ENCODE data around the gene FGD5. TPM values are rescaled to one million over a fixed set of nuclear protein-coding genes. Genes with fewer than 3 reads are reported as not detected.

FGD5 gene
- total RNA-seq, 1 donor from 2014 or later, result 86.3 TPM

- DNase-seq (ENCODE audit: low read depth in 2 of 2), result peak in 1 of 2 donors; percentile 40
Measured at GRCh38 chr3:14829811-14830210, 11.0 kb downstream of the FGD5 start.

DNA sequence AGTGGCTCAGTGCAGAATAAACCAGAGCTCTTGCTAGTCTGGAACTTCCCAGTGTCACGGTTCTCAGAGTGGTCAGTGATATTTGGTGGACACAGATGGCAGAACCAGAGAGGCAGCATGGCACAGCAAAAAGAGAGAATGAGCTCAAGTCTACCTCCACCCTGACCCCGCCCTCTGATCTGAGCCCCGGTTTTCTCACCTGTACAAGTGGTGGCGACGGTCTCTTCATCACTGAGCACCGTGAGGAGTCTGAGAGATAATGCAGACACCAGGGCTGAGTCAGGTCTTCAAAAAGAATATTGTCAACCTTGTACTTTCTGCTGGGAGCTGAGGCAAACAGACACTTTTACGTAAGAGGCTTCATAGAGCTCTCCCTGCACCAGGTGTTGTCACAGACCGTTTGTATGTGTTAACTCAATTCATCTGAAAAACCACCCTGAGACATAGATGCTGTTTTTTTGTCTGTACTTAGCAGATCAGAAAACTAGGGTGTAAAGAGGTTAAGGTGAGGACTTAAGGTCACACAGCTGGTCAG is 13.2 kb downstream of the FGD5 start:
- DNase-seq (ENCODE audit: low read depth in 2 of 2), result no peak

DNA sequence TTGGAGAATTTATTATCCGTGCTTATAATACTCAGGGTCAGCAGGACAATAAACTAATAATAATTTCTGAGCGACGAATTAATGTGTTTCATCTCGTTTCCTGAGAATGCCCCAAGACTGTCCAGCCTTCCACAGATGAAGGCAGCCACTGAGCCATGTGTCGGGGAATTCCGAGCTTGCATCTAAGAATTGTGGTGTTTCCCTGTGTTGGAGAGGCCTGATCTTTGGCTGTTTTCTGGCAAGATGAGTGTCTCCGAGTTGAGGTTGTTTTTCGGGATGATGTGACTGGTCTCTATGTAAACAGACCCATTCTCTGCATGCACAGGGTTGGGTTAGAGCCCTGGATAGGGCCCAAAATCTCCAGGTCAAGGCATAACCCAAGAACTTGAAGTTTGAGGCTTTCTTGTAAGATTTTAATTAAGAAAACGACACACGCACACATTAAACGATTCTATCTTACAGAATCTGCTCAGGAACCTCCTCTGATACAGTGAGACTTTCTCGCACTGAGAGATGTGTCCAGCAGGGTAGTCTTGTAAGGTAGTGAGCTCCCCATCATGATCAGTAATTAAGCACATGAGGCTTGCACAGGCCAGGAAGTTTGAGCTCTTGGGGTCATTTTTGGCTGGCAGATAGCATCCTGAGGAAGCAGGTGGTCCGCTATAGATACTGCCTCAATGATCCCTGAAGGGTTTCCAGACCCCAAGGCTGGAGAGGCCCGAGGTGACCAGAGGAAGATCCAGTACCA is 14.4 kb downstream of the FGD5 start:
- DNase-seq (ENCODE audit: low read depth in 2 of 2), result no peak

GRCh38 chr3:14834121-14834520 is 15.4 kb downstream of the FGD5 start:
- DNase-seq (ENCODE audit: low read depth in 2 of 2), result no peak

DNA sequence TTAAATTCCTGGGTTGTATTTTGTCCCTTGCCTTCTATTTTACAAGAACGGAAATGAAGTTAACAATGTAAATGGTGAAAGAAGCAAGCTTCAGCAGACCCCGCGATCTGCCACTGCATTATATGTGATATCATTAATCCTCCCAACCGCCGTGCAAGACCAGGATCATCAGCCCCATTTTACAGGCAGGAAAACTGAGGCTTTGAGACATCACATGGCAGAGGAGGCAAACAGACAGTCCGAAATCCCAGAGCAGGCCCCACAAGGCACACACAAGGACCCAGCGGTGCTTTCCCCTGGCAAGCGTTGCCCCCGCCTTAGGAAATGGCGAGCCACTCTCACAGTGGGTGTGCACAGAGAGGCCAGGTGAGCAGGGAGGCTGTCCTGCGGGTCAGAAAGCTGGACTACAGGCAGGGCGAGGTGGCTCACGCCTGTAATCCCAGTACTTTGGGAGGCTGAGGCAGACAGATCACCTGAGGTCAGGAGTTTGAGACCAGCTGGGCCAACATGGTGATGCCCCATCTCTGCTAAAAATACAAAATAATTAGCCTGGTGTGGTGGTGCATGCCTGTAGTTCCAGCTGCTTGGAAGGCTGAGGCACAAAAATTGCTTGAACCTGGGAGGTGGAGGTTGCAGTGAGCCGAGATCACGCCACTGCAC is 16.2 kb downstream of the FGD5 start:
- no peak for DNase-seq (ENCODE audit: low read depth in 2 of 2)

DNA sequence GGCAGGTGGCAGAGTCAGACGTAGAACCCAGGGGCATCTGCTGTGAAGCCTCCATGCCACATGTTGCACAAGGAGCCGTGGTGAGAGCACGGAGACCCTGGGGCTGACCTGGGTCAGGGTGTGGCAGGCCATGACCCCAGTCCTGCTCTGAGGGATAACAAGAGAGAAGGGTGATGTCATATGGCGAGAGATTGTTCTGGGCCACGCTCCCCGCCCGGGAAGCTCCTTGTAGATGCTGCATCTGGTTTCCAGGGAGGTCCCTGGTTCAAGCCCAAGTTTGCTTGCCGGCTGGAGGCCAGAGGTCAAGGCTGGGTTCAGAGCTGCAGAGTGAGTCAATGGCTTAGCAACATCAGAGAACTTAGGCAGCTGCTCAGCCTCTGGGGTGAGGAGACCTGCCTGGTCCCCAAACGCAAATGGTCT is 17.3 kb downstream of the FGD5 start:
- DNase-seq (ENCODE audit: low read depth in 2 of 2), result no peak

DNA sequence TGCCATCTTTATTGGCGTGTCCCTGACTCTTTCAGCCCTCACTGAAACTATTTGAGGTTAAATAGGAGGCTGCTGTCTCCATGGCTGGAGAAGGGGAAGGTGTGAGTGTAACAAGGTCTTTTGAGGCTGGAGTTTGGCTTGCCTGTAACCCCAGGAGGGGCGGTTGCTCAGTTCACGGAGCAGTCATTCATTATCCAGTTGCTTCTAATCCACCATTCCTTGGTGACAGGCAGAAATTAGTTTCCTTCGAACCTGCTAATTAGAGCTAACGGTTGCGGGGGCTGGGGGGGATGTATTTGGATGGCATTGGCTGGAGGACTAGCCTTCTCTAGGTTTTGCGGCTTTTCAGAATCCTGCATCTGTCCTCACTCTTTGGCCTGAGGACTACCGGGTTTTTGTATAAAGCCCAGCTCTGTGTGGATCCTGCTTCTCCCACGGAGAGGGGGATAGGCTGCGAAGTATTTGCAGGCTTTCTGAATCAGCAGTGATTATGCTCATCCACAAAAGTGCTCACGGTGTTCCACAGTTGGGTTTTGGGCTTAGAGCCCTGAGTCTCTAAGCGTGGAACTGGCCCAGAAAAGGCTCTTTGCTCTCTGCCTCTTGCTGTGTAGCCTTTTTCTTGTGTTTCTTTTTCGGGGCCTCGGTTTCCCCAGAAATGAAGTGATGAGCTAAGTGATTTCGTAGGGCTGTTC is 18.6 kb downstream of the FGD5 start:
- DNase-seq (ENCODE audit: low read depth in 2 of 2), result no peak

GRCh38 chr3:14837878-14838258 is 19.1 kb downstream of the FGD5 start:
- peak in 1 of 2 donors; percentile 39 for DNase-seq (ENCODE audit: low read depth in 2 of 2)

DNA sequence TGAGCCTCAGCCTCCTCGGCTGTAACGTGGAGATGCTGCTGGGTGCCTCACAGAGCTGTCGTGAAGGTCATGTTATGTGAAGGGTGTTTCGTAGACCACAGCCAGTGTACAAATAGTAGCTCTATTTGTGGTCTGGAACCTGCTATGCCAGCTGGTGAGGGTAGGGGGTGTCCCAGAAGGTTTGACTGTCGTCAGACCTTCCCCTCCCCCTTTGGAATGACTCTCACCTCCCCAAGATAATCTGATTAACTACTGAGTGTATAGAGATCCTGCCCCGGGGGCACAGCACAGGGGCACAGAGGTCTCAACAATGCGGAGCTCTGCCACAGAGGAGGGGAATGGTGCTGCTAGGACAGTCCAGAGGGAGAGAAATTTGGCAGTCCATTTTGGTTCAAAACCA is 20.5 kb downstream of the FGD5 start:
- DNase-seq (ENCODE audit: low read depth in 2 of 2), result no peak

DNA sequence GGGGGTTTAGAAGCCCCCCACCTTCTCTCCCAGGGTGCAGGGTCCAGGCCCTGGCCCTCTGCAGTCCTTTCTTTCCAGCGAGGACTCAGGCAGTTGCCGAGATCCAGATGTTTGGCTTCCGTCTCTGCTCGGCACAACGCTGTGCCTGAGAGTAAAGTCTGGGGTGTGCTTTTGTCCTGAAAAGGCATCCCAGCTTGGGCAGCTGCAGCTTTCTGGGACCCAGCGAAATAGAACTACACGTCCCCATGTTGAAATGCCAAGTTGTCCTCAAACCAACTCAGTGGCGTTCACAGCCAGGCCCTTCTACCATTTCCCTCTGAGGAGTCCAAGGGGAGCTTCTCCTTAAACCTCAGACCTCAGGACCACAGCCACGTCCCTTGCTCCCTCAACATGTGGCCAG is 23.1 kb downstream of the FGD5 start:
- no peak for DNase-seq (ENCODE audit: low read depth in 2 of 2)

DNA sequence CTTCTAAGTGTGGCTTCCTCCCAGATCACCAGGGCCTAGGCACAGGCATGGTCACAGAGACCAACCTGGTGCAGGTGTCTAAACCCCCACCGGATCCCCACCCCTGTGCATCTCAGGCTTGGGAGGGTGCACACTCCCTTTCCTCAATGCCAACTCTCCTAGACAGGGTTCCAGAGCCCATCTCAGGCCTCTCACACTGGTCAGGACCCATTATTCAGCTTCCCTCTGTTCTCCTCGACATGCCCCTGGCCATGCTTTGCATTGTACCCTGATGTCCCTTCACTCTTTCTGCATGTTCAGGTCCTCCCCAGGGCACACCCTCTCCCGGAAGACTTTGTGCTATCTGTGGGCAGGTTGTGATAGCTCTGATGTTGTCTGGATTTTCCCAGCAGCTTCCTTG is 23.5 kb downstream of the FGD5 start:
- no peak for DNase-seq (ENCODE audit: low read depth in 2 of 2)

- no peak for DNase-seq (ENCODE audit: low read depth in 2 of 2)
Measured at GRCh38 chr3:14843321-14843720, 24.6 kb downstream of the FGD5 start.

DNA sequence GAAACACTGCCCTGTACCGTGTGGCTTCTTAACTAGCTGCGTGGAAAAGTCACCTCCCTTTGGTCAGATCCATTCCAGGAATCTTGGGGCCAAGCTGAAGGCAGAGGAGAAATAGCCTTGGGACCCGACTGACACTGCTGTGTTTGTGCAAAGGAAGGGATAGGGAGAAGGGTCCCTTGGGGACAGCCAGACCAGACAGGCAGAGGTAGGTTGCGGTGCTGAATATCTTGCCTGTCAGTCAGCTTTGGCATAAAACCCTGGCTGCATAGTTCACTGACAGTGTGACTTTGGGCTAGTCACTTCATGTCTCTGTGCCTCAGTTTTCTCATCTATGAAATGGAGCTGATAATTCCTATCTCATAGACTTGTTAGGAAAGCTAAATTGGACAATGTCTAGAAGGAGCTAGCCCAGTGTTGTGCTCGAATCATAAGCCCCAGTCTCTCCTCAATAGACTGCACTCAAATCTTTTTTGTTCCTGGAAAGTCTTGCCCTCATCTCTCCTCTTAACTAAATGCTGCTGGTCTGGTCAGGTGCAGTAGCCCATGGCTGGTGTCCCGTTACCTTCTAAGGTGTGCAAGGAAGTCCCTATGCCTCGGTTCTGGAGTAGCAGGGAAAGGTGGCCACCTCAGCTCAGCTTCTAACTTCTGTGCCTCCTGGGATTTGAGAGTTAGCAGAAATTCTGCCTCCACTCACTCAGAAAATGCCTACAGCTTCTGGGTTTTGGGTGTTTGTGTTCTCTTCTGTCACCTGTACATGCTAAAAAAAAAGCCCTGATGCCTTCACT is 25.8 kb downstream of the FGD5 start:
- no peak for DNase-seq (ENCODE audit: low read depth in 2 of 2)

DNA sequence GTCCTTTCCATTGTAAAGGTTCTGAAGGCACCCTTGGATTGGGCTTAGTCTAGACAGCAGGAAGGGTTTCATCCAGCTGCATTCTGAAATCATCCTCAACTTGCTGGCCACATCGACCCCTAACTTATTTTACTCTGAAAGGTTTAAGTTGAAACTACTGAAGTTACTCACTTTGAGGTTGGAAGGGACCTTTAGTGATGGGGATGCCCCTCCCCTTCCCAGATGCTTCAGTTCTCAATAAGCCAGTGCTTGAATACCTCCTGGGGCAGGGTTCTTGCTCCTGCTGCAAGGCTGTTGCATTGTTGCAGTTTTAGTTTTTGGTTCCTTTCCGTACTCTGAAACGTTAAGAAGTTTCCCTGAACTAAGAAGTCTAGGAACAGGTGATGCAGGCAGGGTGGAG is 26.4 kb downstream of the FGD5 start:
- no peak for DNase-seq (ENCODE audit: low read depth in 2 of 2)

GRCh38 chr3:14845826-14846225 is 27.1 kb downstream of the FGD5 start:
- no peak for DNase-seq (ENCODE audit: low read depth in 2 of 2)

- DNase-seq (ENCODE audit: low read depth in 2 of 2), result no peak
Measured at GRCh38 chr3:14846226-14846880, 27.6 kb downstream of the FGD5 start.

- DNase-seq (ENCODE audit: low read depth in 2 of 2), result peak in 1 of 2 donors; percentile 66
Measured at GRCh38 chr3:14847613-14848541, 29.1 kb downstream of the FGD5 start.

GRCh38 chr3:14848906-14849305 is 30.1 kb downstream of the FGD5 start:
- DNase-seq (ENCODE audit: low read depth in 2 of 2), result no peak

- DNase-seq (ENCODE audit: low read depth in 2 of 2), result peak in 1 of 2 donors; percentile 41
Measured at GRCh38 chr3:14849638-14850230, 31.0 kb downstream of the FGD5 start.
